Measurements from ENCODE around the gene IFNA7.
"Not testable (repeated sequence)": the region's sequence is repeated elsewhere in the genome, so short reads cannot be mapped to it uniquely, and the experiment has no call there.

DNA sequence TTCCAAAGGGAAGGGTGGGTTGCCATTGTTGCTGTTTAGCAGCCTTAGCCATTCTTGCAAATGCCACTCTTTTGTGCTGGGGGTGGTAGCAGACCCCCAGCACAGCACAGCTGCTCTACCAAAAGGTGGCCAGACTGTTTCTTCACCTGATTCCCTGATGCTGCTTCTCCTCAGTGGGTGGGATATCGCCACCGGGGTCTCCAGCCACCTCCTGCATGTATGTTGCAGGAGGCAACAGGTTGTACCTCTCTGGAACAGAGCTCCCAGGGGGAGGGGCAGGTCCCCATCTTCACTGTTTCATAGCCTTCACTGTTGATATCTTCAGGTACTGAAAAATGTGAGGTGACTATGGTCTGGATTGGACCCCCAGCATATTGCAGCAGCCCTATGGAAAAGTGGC, 8.8 kb upstream of the IFNA7 start:
- TF ChIP-seq, protein P1, sequence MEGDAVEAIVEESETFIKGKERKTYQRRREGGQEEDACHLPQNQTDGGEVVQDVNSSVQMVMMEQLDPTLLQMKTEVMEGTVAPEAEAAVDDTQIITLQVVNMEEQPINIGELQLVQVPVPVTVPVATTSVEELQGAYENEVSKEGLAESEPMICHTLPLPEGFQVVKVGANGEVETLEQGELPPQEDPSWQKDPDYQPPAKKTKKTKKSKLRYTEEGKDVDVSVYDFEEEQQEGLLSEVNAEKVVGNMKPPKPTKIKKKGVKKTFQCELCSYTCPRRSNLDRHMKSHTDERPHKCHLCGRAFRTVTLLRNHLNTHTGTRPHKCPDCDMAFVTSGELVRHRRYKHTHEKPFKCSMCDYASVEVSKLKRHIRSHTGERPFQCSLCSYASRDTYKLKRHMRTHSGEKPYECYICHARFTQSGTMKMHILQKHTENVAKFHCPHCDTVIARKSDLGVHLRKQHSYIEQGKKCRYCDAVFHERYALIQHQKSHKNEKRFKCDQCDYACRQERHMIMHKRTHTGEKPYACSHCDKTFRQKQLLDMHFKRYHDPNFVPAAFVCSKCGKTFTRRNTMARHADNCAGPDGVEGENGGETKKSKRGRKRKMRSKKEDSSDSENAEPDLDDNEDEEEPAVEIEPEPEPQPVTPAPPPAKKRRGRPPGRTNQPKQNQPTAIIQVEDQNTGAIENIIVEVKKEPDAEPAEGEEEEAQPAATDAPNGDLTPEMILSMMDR (conservative IDR thresholded peaks at IDR 0.05; ENCODE audit: low read depth in 2 of 2): not testable (repeated sequence)
- TF ChIP-seq EZH2 (IDR thresholded peaks at IDR 0.05; ENCODE audit: low read depth, unreplicated experiment); EZH2phosphoT487 (IDR thresholded peaks at IDR 0.05; ENCODE audit: unreplicated experiment); JUNB (IDR thresholded peaks at IDR 0.05; ENCODE audit: unreplicated experiment); POLR2AphosphoS5 (IDR thresholded peaks at IDR 0.05; ENCODE audit: low read depth); CREB1 (CRISPR knock-in tag; IDR thresholded peaks at IDR 0.05; ENCODE audit: low read depth); ZNF331 (CRISPR knock-in tag; IDR thresholded peaks at IDR 0.05; ENCODE audit: low read depth); STAT1 (IDR thresholded peaks at IDR 0.05; ENCODE audit: unreplicated experiment); ZNF114 (CRISPR knock-in tag; IDR thresholded peaks at IDR 0.05): not testable (repeated sequence)
- TF ChIP-seq, protein P2, sequence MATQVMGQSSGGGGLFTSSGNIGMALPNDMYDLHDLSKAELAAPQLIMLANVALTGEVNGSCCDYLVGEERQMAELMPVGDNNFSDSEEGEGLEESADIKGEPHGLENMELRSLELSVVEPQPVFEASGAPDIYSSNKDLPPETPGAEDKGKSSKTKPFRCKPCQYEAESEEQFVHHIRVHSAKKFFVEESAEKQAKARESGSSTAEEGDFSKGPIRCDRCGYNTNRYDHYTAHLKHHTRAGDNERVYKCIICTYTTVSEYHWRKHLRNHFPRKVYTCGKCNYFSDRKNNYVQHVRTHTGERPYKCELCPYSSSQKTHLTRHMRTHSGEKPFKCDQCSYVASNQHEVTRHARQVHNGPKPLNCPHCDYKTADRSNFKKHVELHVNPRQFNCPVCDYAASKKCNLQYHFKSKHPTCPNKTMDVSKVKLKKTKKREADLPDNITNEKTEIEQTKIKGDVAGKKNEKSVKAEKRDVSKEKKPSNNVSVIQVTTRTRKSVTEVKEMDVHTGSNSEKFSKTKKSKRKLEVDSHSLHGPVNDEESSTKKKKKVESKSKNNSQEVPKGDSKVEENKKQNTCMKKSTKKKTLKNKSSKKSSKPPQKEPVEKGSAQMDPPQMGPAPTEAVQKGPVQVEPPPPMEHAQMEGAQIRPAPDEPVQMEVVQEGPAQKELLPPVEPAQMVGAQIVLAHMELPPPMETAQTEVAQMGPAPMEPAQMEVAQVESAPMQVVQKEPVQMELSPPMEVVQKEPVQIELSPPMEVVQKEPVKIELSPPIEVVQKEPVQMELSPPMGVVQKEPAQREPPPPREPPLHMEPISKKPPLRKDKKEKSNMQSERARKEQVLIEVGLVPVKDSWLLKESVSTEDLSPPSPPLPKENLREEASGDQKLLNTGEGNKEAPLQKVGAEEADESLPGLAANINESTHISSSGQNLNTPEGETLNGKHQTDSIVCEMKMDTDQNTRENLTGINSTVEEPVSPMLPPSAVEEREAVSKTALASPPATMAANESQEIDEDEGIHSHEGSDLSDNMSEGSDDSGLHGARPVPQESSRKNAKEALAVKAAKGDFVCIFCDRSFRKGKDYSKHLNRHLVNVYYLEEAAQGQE (IDR thresholded peaks at IDR 0.05; ENCODE audit: unreplicated experiment): not testable (repeated sequence)
- TF ChIP-seq, protein P3, sequence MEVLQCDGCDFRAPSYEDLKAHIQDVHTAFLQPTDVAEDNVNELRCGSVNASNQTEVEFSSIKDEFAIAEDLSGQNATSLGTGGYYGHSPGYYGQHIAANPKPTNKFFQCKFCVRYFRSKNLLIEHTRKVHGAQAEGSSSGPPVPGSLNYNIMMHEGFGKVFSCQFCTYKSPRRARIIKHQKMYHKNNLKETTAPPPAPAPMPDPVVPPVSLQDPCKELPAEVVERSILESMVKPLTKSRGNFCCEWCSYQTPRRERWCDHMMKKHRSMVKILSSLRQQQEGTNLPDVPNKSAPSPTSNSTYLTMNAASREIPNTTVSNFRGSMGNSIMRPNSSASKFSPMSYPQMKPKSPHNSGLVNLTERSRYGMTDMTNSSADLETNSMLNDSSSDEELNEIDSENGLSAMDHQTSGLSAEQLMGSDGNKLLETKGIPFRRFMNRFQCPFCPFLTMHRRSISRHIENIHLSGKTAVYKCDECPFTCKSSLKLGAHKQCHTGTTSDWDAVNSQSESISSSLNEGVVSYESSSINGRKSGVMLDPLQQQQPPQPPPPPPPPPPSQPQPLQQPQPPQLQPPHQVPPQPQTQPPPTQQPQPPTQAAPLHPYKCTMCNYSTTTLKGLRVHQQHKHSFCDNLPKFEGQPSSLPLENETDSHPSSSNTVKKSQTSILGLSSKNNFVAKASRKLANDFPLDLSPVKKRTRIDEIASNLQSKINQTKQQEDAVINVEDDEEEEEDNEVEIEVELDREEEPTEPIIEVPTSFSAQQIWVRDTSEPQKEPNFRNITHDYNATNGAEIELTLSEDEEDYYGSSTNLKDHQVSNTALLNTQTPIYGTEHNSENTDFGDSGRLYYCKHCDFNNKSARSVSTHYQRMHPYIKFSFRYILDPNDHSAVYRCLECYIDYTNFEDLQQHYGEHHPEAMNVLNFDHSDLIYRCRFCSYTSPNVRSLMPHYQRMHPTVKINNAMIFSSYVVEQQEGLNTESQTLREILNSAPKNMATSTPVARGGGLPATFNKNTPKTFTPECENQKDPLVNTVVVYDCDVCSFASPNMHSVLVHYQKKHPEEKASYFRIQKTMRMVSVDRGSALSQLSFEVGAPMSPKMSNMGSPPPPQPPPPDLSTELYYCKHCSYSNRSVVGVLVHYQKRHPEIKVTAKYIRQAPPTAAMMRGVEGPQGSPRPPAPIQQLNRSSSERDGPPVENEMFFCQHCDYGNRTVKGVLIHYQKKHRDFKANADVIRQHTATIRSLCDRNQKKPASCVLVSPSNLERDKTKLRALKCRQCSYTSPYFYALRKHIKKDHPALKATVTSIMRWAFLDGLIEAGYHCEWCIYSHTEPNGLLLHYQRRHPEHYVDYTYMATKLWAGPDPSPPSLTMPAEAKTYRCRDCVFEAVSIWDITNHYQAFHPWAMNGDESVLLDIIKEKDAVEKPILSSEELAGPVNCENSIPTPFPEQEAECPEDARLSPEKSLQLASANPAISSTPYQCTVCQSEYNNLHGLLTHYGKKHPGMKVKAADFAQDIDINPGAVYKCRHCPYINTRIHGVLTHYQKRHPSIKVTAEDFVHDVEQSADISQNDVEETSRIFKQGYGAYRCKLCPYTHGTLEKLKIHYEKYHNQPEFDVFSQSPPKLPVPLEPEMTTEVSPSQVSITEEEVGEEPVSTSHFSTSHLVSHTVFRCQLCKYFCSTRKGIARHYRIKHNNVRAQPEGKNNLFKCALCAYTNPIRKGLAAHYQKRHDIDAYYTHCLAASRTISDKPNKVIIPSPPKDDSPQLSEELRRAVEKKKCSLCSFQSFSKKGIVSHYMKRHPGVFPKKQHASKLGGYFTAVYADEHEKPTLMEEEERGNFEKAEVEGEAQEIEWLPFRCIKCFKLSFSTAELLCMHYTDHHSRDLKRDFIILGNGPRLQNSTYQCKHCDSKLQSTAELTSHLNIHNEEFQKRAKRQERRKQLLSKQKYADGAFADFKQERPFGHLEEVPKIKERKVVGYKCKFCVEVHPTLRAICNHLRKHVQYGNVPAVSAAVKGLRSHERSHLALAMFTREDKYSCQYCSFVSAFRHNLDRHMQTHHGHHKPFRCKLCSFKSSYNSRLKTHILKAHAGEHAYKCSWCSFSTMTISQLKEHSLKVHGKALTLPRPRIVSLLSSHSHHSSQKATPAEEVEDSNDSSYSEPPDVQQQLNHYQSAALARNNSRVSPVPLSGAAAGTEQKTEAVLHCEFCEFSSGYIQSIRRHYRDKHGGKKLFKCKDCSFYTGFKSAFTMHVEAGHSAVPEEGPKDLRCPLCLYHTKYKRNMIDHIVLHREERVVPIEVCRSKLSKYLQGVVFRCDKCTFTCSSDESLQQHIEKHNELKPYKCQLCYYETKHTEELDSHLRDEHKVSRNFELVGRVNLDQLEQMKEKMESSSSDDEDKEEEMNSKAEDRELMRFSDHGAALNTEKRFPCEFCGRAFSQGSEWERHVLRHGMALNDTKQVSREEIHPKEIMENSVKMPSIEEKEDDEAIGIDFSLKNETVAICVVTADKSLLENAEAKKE (CRISPR knock-in tag; IDR thresholded peaks at IDR 0.05): not testable (repeated sequence)
- TF ChIP-seq, protein P4, sequence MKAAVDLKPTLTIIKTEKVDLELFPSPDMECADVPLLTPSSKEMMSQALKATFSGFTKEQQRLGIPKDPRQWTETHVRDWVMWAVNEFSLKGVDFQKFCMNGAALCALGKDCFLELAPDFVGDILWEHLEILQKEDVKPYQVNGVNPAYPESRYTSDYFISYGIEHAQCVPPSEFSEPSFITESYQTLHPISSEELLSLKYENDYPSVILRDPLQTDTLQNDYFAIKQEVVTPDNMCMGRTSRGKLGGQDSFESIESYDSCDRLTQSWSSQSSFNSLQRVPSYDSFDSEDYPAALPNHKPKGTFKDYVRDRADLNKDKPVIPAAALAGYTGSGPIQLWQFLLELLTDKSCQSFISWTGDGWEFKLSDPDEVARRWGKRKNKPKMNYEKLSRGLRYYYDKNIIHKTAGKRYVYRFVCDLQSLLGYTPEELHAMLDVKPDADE (IDR thresholded peaks at IDR 0.05): not testable (repeated sequence)
